Measurements from ENCODE around the gene NOL7. TPM values are rescaled to one million over a fixed set of nuclear protein-coding genes. Genes with fewer than 3 reads are reported as not detected.

The NOL7 gene
- total and polyA plus RNA-seq, 2 donors (not counting 3 experiments of a cell fraction or from before 2014, with no cell fraction given) = 36.3 to 80.0 TPM

DNA sequence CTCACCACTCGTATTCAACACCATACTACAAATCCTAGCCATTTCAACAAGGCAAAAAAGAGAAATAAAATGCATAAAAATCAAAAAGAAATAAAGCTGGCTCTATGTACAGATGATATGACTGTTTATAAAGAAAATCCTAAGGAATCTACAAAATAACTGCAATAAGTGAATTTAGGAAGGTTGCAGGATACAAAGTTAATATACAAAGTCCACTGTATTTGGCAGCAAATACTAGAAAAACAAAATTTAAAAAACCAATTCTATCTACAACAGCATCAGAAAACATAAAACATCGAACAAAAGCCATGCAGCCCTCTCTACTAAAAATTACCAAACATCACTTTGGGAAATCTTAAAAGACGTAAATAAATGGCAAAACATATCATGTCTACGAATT lies 48.9 kb downstream of the NOL7 start:
- Histone ChIP-seq H2AFZ (ENCODE audit: low read depth, low read length) (no peak overlapping the region), H4K20me1 (replicated peaks; ENCODE audit: control insufficient read depth, extremely low read depth, insufficient read depth, low read length) (peaks cover 14% of the 10 kb centered on the region), H3K27ac (ENCODE audit: insufficient read depth, low read depth, low read length) (no peak overlapping the region), H3K4me1 (ENCODE audit: control insufficient read depth, extremely low read depth, insufficient read depth, low read length) (no peaks in the 10 kb centered on the region), H3K4me2 (ENCODE audit: insufficient read depth, low read length) (no peak overlapping the region), H3K9me3 (replicated peaks; ENCODE audit: control insufficient read depth, insufficient read depth, low read length) (no peaks in the 10 kb centered on the region), H3K36me3 (ENCODE audit: control insufficient read depth in 2 of 2, extremely low read depth in 1 of 2, insufficient read depth in 2 of 2, low read length in 2 of 2) (no peaks in the 10 kb centered on the region), H3K9ac (replicated peaks; ENCODE audit: extremely low read depth, insufficient read depth, low read length) (no peak overlapping the region), H3K9me1 (replicated peaks; ENCODE audit: control insufficient read depth, extremely low read depth, insufficient read depth, low read length) (no peaks in the 10 kb centered on the region), H3K79me2 (ENCODE audit: control insufficient read depth, insufficient read depth, low read length) (peaks cover 89% of the 10 kb centered on the region), H3K4me3 (replicated peaks in 1 of 3; ENCODE audit: insufficient read depth in 1 of 3, low read depth in 1 of 3, low read length in 3 of 3) (no peak overlapping the region), H3K27me3 (ENCODE audit: control insufficient read depth in 2 of 2, insufficient read depth in 2 of 2, low read length in 2 of 2) (no peaks in the 10 kb centered on the region)
- intact Hi-C loops (cut with micrococcal nuclease) (no loop called here), dilution Hi-C loops (cut with MboI; ENCODE audit: extremely low pct_ligation_motif_present, low sequenced_read_pairs) (no loop called here)
- POLR2A ChIA-PET = no interaction called here
- CTCF ChIA-PET = interaction anchor here (0.9 to 1.0 kb wide), 3 partner anchors 9 to 39 kb away, joined by 3 to 4 read pairs (median 3); no protein-coding TSS in a partner anchor
- FAIRE-seq (no peak), DNase-seq (ENCODE audit: low read depth, low spot score) (no peak)
- no TSS peak for BruUV-seq (replicated peaks)
- TF ChIP-seq FOS (IDR thresholded peaks at IDR 0.05; ENCODE audit: borderline replicate concordance, insufficient read depth, low read length) (no peak), JUN (IDR thresholded peaks at IDR 0.05; ENCODE audit: borderline replicate concordance, insufficient read depth, insufficient read length, low read depth) (no peak), EZH2 (IDR thresholded peaks at IDR 0.05; ENCODE audit: borderline replicate concordance, low read depth, low read length, severe bottlenecking) (no peak), GATA2 (IDR thresholded peaks at IDR 0.05; ENCODE audit: insufficient read depth, insufficient read length, low read depth, low read length) (no peak), POLR2A (IDR thresholded peaks at IDR 0.05; ENCODE audit: low read depth, low read length) (no peak), POLR2AphosphoS5 (IDR thresholded peaks at IDR 0.05; ENCODE audit: insufficient read depth, low read depth, low read length) (no peak), MYC (IDR thresholded peaks at IDR 0.05; ENCODE audit: low read depth, low read length) (no peak)
- TF ChIP-seq, protein P1, sequence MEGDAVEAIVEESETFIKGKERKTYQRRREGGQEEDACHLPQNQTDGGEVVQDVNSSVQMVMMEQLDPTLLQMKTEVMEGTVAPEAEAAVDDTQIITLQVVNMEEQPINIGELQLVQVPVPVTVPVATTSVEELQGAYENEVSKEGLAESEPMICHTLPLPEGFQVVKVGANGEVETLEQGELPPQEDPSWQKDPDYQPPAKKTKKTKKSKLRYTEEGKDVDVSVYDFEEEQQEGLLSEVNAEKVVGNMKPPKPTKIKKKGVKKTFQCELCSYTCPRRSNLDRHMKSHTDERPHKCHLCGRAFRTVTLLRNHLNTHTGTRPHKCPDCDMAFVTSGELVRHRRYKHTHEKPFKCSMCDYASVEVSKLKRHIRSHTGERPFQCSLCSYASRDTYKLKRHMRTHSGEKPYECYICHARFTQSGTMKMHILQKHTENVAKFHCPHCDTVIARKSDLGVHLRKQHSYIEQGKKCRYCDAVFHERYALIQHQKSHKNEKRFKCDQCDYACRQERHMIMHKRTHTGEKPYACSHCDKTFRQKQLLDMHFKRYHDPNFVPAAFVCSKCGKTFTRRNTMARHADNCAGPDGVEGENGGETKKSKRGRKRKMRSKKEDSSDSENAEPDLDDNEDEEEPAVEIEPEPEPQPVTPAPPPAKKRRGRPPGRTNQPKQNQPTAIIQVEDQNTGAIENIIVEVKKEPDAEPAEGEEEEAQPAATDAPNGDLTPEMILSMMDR (IDR thresholded peaks at IDR 0.05; ENCODE audit: extremely low read depth in 1 of 2, insufficient read depth in 1 of 2, low read depth in 1 of 2, low read length in 2 of 2) = no peak
- TF ChIP-seq, protein P2, sequence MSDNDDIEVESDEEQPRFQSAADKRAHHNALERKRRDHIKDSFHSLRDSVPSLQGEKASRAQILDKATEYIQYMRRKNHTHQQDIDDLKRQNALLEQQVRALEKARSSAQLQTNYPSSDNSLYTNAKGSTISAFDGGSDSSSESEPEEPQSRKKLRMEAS (IDR thresholded peaks at IDR 0.05; ENCODE audit: insufficient read depth, insufficient read length) = no peak
